ENCODE data around the gene FBXW5.

FBXW5 gene

DNA sequence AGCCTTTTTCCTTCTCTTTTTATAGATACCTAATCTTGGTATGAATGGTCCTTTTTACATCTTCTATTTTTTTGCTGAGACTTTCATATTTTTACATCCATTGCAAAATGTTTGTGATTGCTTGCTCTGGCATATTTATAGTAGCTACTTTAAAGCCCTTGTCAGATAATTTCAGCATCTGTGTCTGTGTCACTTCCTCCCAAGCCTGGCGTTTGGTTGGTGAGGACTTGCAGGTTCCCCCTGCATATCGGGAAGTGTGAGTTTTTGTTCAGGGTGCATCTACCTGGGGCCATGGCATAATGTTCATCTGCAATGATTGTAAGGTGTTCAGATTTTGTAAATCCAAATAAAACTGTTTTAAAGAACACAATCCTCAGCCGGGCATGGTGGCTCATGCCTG lies 8.9 kb downstream of the FBXW5 start:
- no peaks in the 10 kb centered on the region for H3K4me1 ChIP-seq (ENCODE audit: control insufficient read depth in 1 of 2, insufficient read depth in 2 of 2, low read length in 2 of 2)
- H3K27ac ChIP-seq (ENCODE audit: low read length) = no peak overlapping the region
- H3K36me3 ChIP-seq (ENCODE audit: control insufficient read depth in 1 of 2, insufficient read depth in 2 of 2, low read length in 2 of 2) = peaks cover 6 to 24% of the 10 kb centered on the region in 2 donors

DNA sequence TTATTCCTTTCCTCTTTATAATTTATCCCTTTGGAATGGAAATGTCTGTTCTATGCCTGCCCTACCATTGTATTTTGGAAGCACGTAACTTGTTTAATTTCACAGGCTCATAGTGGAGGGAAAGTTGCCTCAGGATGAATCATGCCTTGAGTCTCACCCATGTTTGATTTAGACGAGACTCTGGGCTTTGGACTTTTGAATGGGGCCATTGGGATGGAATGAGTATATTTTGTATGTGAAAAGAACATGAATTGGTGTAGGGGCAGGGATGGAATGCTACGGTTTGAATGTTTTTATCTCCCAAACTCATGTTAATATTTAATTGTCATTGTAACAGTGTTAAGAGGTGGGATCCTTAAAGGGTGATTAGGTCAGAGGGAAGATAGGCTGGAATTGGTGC lies 10.3 kb downstream of the FBXW5 start:
- H3K9me3 ChIP-seq (ENCODE audit: control insufficient read depth in 1 of 2, low read length in 2 of 2) = no peaks in the 10 kb centered on the region
- peaks cover 0 to 10% of the 10 kb centered on the region in 2 donors for H3K36me3 ChIP-seq (ENCODE audit: control insufficient read depth in 1 of 2, insufficient read depth in 2 of 2, low read length in 2 of 2)
- H3K27me3 ChIP-seq (ENCODE audit: low read depth, low read length) = no peaks in the 10 kb centered on the region
- H3K4me3 ChIP-seq (ENCODE audit: low read depth in 1 of 2, low read length in 2 of 2) = no peak overlapping the region
- no peak overlapping the region for H3K27ac ChIP-seq (ENCODE audit: low read length)
- no peaks in the 10 kb centered on the region for H3K4me1 ChIP-seq (ENCODE audit: control insufficient read depth in 1 of 2, insufficient read depth in 2 of 2, low read length in 2 of 2)

More for the DNA sequence above, 8.9 kb downstream of the FBXW5 start:
- H3K27me3 ChIP-seq (ENCODE audit: low read depth, low read length) = no peaks in the 10 kb centered on the region
- H3K9me3 ChIP-seq (ENCODE audit: control insufficient read depth in 1 of 2, low read length in 2 of 2) = no peaks in the 10 kb centered on the region
- no peak overlapping the region for H3K4me3 ChIP-seq (ENCODE audit: low read depth in 1 of 2, low read length in 2 of 2)

DNA sequence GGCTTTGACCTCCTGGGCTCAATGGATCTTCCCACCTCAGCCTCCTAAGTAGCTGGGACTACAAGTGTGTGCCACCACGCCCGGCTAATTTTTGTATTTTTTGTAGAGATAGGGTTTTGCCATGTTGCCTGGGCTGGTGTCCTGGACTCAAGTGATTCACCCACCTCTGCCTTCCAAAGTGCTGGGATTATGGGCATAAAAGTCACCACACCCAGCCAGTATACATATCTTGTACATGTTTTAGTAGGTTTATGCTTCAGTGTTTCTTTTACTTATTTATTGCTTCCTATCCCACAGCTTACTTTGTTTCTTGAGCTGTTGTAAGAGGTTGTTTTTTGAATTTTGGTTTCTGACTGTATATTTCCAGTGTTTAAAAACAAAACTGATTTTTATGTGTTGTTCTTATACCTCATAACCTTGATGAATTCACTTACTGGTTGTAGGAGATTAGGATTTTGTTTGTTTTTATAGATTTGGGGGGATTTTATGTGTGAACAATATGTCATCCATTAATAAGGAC lies 12.9 kb downstream of the FBXW5 start:
- no peak overlapping the region for H3K4me3 ChIP-seq (ENCODE audit: low read depth in 1 of 2, low read length in 2 of 2)
- no peaks in the 10 kb centered on the region for H3K9me3 ChIP-seq (ENCODE audit: control insufficient read depth in 1 of 2, low read length in 2 of 2)
- H3K4me1 ChIP-seq (ENCODE audit: control insufficient read depth in 1 of 2, insufficient read depth in 2 of 2, low read length in 2 of 2) = no peaks in the 10 kb centered on the region
- no peaks in the 10 kb centered on the region for H3K27me3 ChIP-seq (ENCODE audit: low read depth, low read length)
- H3K27ac ChIP-seq (ENCODE audit: low read length) = no peak overlapping the region
- peaks cover 2 to 3% of the 10 kb centered on the region in 2 donors for H3K36me3 ChIP-seq (ENCODE audit: control insufficient read depth in 1 of 2, insufficient read depth in 2 of 2, low read length in 2 of 2)

DNA sequence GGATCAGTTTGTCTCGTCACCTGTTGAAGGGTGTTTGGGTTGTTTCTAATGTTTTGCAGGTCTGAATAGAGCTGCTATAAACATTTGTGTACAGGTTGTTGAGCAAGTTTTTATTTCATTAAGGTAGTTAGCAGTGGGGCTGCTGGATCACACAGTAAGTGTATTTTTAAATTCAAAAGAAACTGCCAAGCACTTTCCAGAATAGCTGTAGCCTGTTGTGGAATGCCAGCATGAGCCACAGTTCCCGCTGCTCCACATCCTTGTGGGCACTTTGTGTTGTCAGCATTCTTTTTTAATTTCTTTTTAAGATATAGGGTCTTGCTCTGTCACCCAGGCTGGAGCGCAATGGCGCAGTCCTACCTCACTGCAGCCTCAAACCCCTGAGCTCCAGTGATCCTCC lies 14.5 kb downstream of the FBXW5 start:
- H3K27me3 ChIP-seq (ENCODE audit: low read depth, low read length) = no peaks in the 10 kb centered on the region
- peaks cover 10 to 15% of the 10 kb centered on the region in 2 donors for H3K36me3 ChIP-seq (ENCODE audit: control insufficient read depth in 1 of 2, insufficient read depth in 2 of 2, low read length in 2 of 2)
- no peaks in the 10 kb centered on the region for H3K4me1 ChIP-seq (ENCODE audit: control insufficient read depth in 1 of 2, insufficient read depth in 2 of 2, low read length in 2 of 2)
- H3K27ac ChIP-seq (ENCODE audit: low read length) = no peak overlapping the region
- H3K4me3 ChIP-seq (ENCODE audit: low read depth in 1 of 2, low read length in 2 of 2) = no peak overlapping the region
- no peaks in the 10 kb centered on the region for H3K9me3 ChIP-seq (ENCODE audit: control insufficient read depth in 1 of 2, low read length in 2 of 2)

DNA sequence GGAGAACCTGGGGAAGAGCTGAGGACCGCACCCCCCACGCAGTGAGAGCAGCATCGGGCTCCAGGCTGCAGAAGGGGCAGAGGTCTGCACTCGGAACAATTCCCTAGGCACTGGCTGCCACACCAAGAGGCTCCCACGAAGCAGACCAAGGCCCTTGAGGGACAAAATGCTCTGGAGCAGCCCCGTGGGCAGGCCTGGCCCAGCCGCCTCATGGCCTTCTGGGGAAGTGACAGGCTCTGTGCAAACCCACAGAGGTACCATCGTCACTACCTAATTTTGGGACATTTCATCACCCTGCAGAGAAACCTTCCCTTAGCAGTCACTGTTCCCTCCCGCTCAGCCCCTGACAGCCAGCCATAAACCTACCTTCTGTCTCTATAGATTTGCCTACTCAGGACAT lies 15.9 kb downstream of the FBXW5 start:
- peaks cover 10 to 26% of the 10 kb centered on the region in 2 donors for H3K36me3 ChIP-seq (ENCODE audit: control insufficient read depth in 1 of 2, insufficient read depth in 2 of 2, low read length in 2 of 2)
- H3K4me3 ChIP-seq (ENCODE audit: low read depth in 1 of 2, low read length in 2 of 2) = no peak overlapping the region
- H3K27ac ChIP-seq (ENCODE audit: low read length) = no peak overlapping the region
- no peaks in the 10 kb centered on the region for H3K9me3 ChIP-seq (ENCODE audit: control insufficient read depth in 1 of 2, low read length in 2 of 2)
- H3K27me3 ChIP-seq (ENCODE audit: low read depth, low read length) = no peaks in the 10 kb centered on the region
- no peaks in the 10 kb centered on the region for H3K4me1 ChIP-seq (ENCODE audit: control insufficient read depth in 1 of 2, insufficient read depth in 2 of 2, low read length in 2 of 2)

DNA sequence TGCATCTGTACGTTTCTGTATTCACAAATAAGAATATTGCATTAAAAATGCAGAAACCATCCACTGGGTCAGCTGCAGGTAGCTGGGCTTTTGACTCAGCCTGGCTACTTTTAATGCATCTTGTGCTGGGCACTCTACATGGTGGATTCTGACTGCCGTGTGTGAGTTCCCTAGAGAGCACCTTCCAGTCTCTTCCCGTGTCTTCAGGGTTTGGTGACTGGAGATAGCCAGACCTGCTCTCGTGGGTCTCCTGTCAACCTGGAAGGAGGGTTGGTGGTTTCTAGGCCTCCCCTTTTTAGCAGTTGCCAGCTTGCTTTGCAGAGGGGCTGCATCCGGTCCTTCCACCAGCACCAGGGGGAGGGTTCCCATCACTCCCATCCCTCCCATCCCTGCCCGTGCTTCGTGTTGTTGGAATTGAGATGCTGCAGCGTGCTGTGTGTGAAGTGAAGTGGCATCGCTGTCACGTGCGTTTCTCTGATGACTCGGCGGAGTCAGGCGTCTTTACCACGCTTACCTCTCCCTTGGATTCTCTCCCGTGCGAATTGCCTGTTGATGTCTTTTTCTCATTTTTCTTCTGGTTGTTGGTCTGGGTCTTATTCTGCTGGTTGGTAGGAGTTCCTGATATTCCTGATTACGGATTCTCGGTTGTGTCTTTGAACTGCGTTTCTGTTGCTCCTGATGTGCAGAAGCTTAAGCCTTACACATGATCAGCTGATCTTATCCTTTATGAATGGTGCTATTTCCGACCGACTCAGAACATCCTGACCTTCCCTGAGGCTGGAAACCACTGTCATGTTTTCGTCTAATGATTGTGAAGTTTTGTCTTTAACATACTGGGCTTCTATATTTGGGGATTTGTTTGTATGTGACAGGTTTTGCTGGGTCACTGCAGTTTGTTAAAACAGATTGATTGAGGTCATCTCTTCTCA lies 16.9 kb downstream of the FBXW5 start:
- Histone ChIP-seq H3K9me3 (ENCODE audit: control insufficient read depth in 1 of 2, low read length in 2 of 2) (no peaks in the 10 kb centered on the region), H3K4me1 (ENCODE audit: control insufficient read depth in 1 of 2, insufficient read depth in 2 of 2, low read length in 2 of 2) (no peaks in the 10 kb centered on the region), H3K27me3 (ENCODE audit: low read depth, low read length) (no peaks in the 10 kb centered on the region), H3K27ac (ENCODE audit: low read length) (no peak overlapping the region), H3K4me3 (ENCODE audit: low read depth in 1 of 2, low read length in 2 of 2) (no peak overlapping the region), H3K36me3 (ENCODE audit: control insufficient read depth in 1 of 2, insufficient read depth in 2 of 2, low read length in 2 of 2) (peaks cover 10 to 26% of the 10 kb centered on the region in 2 donors)

DNA sequence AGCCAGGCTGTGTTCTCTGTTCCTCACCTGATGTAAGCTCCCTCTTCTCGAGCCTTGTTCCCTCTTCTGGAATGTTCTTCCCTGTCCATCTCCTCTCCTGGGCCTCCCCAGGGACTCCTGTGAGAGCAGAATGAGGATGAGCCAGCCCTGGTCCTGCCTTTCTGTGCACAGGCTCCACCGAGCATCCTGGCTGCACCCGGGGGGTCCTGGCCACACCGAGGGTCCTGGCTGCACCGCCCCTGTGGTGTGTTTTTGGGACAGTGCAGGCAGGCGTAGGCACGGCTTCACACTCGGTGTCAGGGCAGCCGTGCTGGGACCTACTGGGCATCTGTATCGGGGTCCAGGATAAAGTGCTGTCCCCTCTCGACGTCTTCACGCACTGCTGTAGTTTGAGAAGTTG lies 17.8 kb downstream of the FBXW5 start:
- Histone ChIP-seq H3K27ac (ENCODE audit: low read length) (no peak overlapping the region), H3K27me3 (ENCODE audit: low read depth, low read length) (no peaks in the 10 kb centered on the region), H3K36me3 (ENCODE audit: control insufficient read depth in 1 of 2, insufficient read depth in 2 of 2, low read length in 2 of 2) (peaks cover 10 to 26% of the 10 kb centered on the region in 2 donors), H3K4me3 (ENCODE audit: low read depth in 1 of 2, low read length in 2 of 2) (no peak overlapping the region), H3K9me3 (ENCODE audit: control insufficient read depth in 1 of 2, low read length in 2 of 2) (no peaks in the 10 kb centered on the region), H3K4me1 (ENCODE audit: control insufficient read depth in 1 of 2, insufficient read depth in 2 of 2, low read length in 2 of 2) (peaks cover 0 to 5% of the 10 kb centered on the region in 2 donors)

DNA sequence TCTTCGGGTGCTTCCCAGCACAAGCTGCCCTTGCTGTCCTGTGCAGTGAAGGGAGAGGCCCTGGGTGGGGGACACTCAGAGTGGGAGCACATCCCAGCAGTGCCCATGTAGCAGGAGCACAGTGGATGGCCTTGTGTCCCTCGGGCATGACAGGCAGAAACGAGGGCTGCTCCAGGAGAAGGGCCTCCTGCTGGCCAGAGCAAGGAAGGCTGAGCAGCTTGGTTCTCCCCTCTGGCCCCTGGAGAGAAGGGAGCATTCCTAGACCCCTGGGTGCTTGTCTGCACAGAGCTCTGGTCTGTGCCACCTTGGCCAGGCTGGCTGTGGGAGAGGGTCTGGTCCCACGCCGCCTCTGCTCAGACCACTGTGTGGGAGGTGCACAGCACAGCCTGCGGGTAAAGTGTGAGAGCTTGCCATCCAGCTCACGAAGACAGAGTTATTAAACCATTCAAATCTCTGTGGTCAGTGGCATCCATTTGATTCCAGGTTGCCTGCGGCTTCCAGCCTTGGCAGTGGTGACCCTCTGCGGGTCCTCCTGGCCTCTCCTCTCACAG lies 18.3 kb downstream of the FBXW5 start:
- Histone ChIP-seq H3K27me3 (ENCODE audit: low read depth, low read length) (no peaks in the 10 kb centered on the region), H3K9me3 (ENCODE audit: control insufficient read depth in 1 of 2, low read length in 2 of 2) (no peaks in the 10 kb centered on the region), H3K4me3 (ENCODE audit: low read depth in 1 of 2, low read length in 2 of 2) (no peak overlapping the region), H3K27ac (ENCODE audit: low read length) (no peak overlapping the region), H3K36me3 (ENCODE audit: control insufficient read depth in 1 of 2, insufficient read depth in 2 of 2, low read length in 2 of 2) (peaks cover 10 to 27% of the 10 kb centered on the region in 2 donors), H3K4me1 (ENCODE audit: control insufficient read depth in 1 of 2, insufficient read depth in 2 of 2, low read length in 2 of 2) (peaks cover 0 to 5% of the 10 kb centered on the region in 2 donors)

DNA sequence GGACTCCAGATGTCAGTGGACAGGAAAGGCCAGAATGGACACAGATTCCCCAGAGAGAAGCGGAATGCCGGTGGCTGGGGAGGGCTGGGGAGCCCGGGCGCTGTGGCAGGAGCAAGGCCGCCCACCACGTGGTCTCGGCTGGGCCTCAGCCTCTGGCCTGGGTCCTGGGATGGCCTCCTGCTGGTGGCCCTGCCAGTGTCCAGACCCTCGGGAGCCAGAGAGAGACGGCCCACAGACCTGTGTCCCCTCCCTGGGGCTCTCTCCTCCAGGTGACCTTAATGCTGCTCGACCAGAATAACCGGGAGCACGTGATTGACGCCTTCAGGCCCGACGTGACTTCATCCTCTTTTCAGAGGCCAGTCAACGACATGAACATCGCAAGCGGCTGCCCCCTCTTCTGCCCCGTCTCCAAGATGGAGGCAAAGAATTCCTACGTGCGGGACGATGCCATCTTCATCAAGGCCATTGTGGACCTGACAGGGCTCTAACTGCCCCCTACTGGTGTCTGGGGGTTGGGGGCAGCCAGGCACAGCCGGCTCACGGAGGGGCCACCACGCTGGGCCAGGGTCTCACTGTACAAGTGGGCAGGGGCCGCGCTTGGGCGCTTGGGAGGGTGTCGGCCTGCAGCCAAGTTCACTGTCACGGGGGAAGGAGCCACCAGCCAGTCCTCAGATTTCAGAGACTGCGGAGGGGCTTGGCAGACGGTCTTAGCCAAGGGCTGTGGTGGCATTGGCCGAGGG lies 19.0 kb downstream of the FBXW5 start:
- Histone ChIP-seq H3K4me3 (ENCODE audit: low read depth in 1 of 2, low read length in 2 of 2) (no peak overlapping the region), H3K36me3 (ENCODE audit: control insufficient read depth in 1 of 2, insufficient read depth in 2 of 2, low read length in 2 of 2) (peaks cover 13 to 33% of the 10 kb centered on the region in 2 donors), H3K9me3 (ENCODE audit: control insufficient read depth in 1 of 2, low read length in 2 of 2) (no peaks in the 10 kb centered on the region), H3K27ac (ENCODE audit: low read length) (no peak overlapping the region), H3K27me3 (ENCODE audit: low read depth, low read length) (no peaks in the 10 kb centered on the region), H3K4me1 (ENCODE audit: control insufficient read depth in 1 of 2, insufficient read depth in 2 of 2, low read length in 2 of 2) (peaks cover 0 to 5% of the 10 kb centered on the region in 2 donors)

DNA sequence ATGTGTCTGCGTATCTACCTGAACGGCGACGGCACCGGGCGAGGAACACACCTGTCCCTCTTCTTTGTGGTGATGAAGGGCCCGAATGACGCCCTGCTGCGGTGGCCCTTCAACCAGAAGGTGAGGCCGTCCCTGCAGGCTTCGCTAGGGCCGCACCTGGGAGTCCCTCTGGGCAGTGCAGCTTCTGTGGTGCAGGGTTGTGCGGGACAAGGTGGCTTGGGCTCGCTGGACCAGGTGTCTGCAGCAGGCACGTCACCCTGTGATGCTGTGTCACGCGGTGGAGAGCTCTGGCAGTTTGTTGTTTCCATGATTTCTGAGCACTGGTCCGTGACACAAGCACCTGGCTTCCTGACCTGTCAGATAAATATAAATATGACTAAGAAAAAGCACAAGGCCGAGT lies 20.7 kb downstream of the FBXW5 start:
- Histone ChIP-seq H3K4me3 (ENCODE audit: low read depth in 1 of 2, low read length in 2 of 2) (no peak overlapping the region), H3K36me3 (ENCODE audit: control insufficient read depth in 1 of 2, insufficient read depth in 2 of 2, low read length in 2 of 2) (peaks cover 20 to 40% of the 10 kb centered on the region in 2 donors), H3K9me3 (ENCODE audit: control insufficient read depth in 1 of 2, low read length in 2 of 2) (no peaks in the 10 kb centered on the region), H3K27ac (ENCODE audit: low read length) (no peak overlapping the region), H3K4me1 (ENCODE audit: control insufficient read depth in 1 of 2, insufficient read depth in 2 of 2, low read length in 2 of 2) (peaks cover 0 to 5% of the 10 kb centered on the region in 2 donors), H3K27me3 (ENCODE audit: low read depth, low read length) (no peaks in the 10 kb centered on the region)

DNA sequence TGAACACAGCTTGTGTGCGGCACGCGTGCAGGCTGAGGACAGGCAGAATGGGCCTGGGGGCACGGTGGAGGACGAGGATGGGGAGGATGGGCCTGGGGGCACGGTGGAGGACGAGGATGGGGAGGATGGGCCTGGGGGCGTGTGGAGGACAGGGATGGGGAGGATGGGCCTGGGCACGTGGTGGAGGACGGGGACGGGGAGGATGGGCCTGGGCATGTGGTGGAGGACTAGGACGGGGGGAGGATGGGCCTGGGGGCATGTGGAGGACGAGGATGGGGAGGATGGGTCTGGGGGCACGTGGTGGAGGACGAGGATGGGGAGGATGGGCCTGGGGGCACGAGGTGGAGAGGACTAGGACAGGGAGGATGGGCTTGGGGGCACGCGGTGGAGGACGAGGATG lies 22.0 kb downstream of the FBXW5 start:
- Histone ChIP-seq H3K4me1 (ENCODE audit: control insufficient read depth in 1 of 2, insufficient read depth in 2 of 2, low read length in 2 of 2) (peaks cover 0 to 5% of the 10 kb centered on the region in 2 donors), H3K27ac (ENCODE audit: low read length) (no peak overlapping the region), H3K27me3 (ENCODE audit: low read depth, low read length) (no peaks in the 10 kb centered on the region), H3K36me3 (ENCODE audit: control insufficient read depth in 1 of 2, insufficient read depth in 2 of 2, low read length in 2 of 2) (peaks cover 23 to 43% of the 10 kb centered on the region in 2 donors), H3K9me3 (ENCODE audit: control insufficient read depth in 1 of 2, low read length in 2 of 2) (no peaks in the 10 kb centered on the region), H3K4me3 (ENCODE audit: low read depth in 1 of 2, low read length in 2 of 2) (no peak overlapping the region)

All from muscle layer of duodenum (tissue), 2 donors.